ENCODE results near the gene FUCA1.

DNA sequence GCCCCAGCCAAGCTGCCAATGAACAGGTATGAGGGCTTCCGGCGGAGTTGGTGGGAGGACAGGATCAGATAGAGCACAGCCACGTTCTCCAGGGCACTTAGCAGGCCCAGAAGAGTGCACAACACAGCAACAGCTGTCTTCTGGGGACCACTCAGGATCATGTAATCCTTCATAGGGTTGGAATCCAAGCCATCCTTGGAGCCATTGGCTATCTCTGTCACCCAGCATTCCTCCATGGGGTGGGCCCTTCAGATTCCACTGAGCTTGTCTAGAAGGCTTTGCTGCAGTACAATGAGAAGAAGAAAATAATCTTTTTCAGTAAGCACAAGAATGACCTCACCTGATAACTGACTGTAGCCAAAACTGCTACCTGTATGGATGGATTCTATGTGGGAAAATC is 7.3 kb upstream of the FUCA1 start:
- TF ChIP-seq, protein P1, sequence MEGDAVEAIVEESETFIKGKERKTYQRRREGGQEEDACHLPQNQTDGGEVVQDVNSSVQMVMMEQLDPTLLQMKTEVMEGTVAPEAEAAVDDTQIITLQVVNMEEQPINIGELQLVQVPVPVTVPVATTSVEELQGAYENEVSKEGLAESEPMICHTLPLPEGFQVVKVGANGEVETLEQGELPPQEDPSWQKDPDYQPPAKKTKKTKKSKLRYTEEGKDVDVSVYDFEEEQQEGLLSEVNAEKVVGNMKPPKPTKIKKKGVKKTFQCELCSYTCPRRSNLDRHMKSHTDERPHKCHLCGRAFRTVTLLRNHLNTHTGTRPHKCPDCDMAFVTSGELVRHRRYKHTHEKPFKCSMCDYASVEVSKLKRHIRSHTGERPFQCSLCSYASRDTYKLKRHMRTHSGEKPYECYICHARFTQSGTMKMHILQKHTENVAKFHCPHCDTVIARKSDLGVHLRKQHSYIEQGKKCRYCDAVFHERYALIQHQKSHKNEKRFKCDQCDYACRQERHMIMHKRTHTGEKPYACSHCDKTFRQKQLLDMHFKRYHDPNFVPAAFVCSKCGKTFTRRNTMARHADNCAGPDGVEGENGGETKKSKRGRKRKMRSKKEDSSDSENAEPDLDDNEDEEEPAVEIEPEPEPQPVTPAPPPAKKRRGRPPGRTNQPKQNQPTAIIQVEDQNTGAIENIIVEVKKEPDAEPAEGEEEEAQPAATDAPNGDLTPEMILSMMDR (conservative IDR thresholded peaks at IDR 0.05): no peak
- TF ChIP-seq EZH2 (IDR thresholded peaks at IDR 0.05; ENCODE audit: low read depth): no peak

Data from PC-9 (cell line).